Lung (tissue), 12 donors: ENCODE data around the gene COL6A5. TPM values are rescaled to one million over a fixed set of nuclear protein-coding genes. Genes with fewer than 3 reads are reported as not detected.

Experiments used
- ATAC-seq: fragments of 200-7000 bp; cut with Tn5 transposase; one replicate; pipeline ENCODE4 v1.9.1; 2020; ENCODE audit warnings: moderate number of reproducible peaks; ENCODE audit not compliant: insufficient read depth, low FRiP score
- DNase-seq, 3 donors: peaks; one replicate each; pipeline ENCODE4 v3.0.0-alpha.2; 2013 to 2017
- H3K27ac ChIP-seq, 2 donors: one replicate each; pipeline ENCODE4 v1.5.1; 2013; ENCODE audit warnings: mild to moderate bottlenecking in 2 of 2, moderate library complexity in 2 of 2, control low read depth in 1 of 2, inconsistent platforms in 1 of 2, low read depth in 1 of 2, low read length in 1 of 2
- H3K27me3 ChIP-seq, 3 donors: one replicate each; pipeline ENCODE4 v1.5.1; 2013; ENCODE audit warnings: low read length in 2 of 3; ENCODE audit not compliant: control insufficient read depth in 3 of 3, insufficient read depth in 3 of 3
- H3K36me3 ChIP-seq, 4 donors: one replicate each; pipeline ENCODE4 v1.5.1; 2013; ENCODE audit warnings: low read length in 4 of 4, mild to moderate bottlenecking in 1 of 4, moderate library complexity in 1 of 4; ENCODE audit not compliant: control insufficient read depth in 4 of 4, insufficient read depth in 4 of 4
- H3K4me1 ChIP-seq, 5 donors: one replicate each; pipeline ENCODE4 v1.5.1; 2013; ENCODE audit warnings: low read length in 5 of 5, mild to moderate bottlenecking in 2 of 5, moderate library complexity in 1 of 5; ENCODE audit not compliant: control insufficient read depth in 5 of 5, insufficient read depth in 5 of 5
- H3K4me3 ChIP-seq: one replicate; pipeline ENCODE4 v1.5.1; 2013; ENCODE audit warnings: mild to moderate bottlenecking, control low read depth, moderate library complexity
- H3K9ac ChIP-seq, 2 donors: one replicate each; pipeline ENCODE4 v1.5.1; 2013; ENCODE audit warnings: low read length in 2 of 2, control low read depth in 1 of 2; ENCODE audit not compliant: insufficient read depth in 1 of 2
- H3K9me3 ChIP-seq, 4 donors: one replicate each; pipeline ENCODE4 v1.5.1; 2013; ENCODE audit warnings: low read length in 3 of 4, mild to moderate bottlenecking in 1 of 4, moderate library complexity in 1 of 4; ENCODE audit not compliant: control insufficient read depth in 4 of 4, insufficient read depth in 3 of 4
- CTCF ChIP-seq: IDR thresholded peaks from 2 replicates; pipeline ENCODE4 v1.5.1; 2012; ENCODE audit warnings: mild to moderate bottlenecking; ENCODE audit errors: control extremely low read depth, extremely low read depth
- WGBS, 2 donors: extraction: QIAGEN DNeasy Blood & Tissue Kit; methylation state at CpG; one replicate each; pipeline ENCODE4 v1.1.7; 2013; 5-methylcytosine and 5-hydroxymethylcytosine counted together
- polyA plus RNA-seq, 2 donors: library from polyadenylated mRNA; stranded (reverse); fragments of 200-250 nt; gene quantifications; one replicate each; pipeline ENCODE4 v1.2.1, GENCODE V29; 2013
- total RNA-seq, 2 donors: library from RNA; depleted of rRNA in 1 of 2; stranded (reverse); fragments of >200 nt in 1 of 2; gene quantifications; one replicate each; pipeline ENCODE4 v1.2.1, GENCODE V29; 2014 to 2021
- donor health status: control.
- donor health status: control.
- donor health status: Bipolar disorder and iron deficiency.
- donor health status: healthy.
- donor health status: DM: yes; HTN: yes; CAD: no.

The COL6A5 gene
- total and polyA plus RNA-seq, 4 donors: 0.90 to 9.4 (median 4.4) TPM

GRCh38 chr3:130393594-130393993, 48.1 kb downstream of the COL6A5 start:
- no peaks in the 10 kb centered on the region for H3K36me3 ChIP-seq
- WGBS, 2 donors: 89 to 91% methylated on average over 3 of the region's 3 CpGs
- ATAC-seq (no peak), DNase-seq (peak in 1 of 3 donors; percentile 13)
- no peak overlapping the region for H3K9ac ChIP-seq
- no peak overlapping the region for H3K27ac ChIP-seq
- H3K4me3 ChIP-seq: no peak overlapping the region
- TF ChIP-seq CTCF: no peak
- H3K9me3 ChIP-seq: peaks cover 0 to 3% (median 0%) of the 10 kb centered on the region in 4 donors
- H3K4me1 ChIP-seq: no peaks in the 10 kb centered on the region
- peaks cover 0 to 3% (median 0%) of the 10 kb centered on the region in 3 donors for H3K27me3 ChIP-seq

- Histone ChIP-seq H3K9ac (no peak overlapping the region), H3K36me3 (no peaks in the 10 kb centered on the region), H3K9me3 (peaks cover 0 to 3% (median 0%) of the 10 kb centered on the region in 4 donors), H3K27me3 (peaks cover 0 to 3% (median 0%) of the 10 kb centered on the region in 3 donors), H3K4me3 (no peak overlapping the region), H3K27ac (no peak overlapping the region), H3K4me1 (no peaks in the 10 kb centered on the region)
- no peak for TF ChIP-seq CTCF
- peak in 1 of 3 donors; percentile 15 for DNase-seq
- ATAC-seq: no peak
- WGBS, 2 donors: 69 to 76% methylated on average over 2 of the region's 2 CpGs
Observed at GRCh38 chr3:130395331-130395730, 49.9 kb downstream of the COL6A5 start.

- H3K4me1 ChIP-seq: no peaks in the 10 kb centered on the region
- no peak overlapping the region for H3K9ac ChIP-seq
- DNase-seq (no peak), ATAC-seq (no peak)
- peaks cover 0 to 3% (median 0%) of the 10 kb centered on the region in 3 donors for H3K27me3 ChIP-seq
- TF ChIP-seq CTCF: no peak
- no peak overlapping the region for H3K27ac ChIP-seq
- 69 to 85% methylated on average over 2 of the region's 2 CpGs for WGBS, 2 donors
- no peaks in the 10 kb centered on the region for H3K36me3 ChIP-seq
- peaks cover 0 to 3% (median 0%) of the 10 kb centered on the region in 4 donors for H3K9me3 ChIP-seq
- no peak overlapping the region for H3K4me3 ChIP-seq
Observed at GRCh38 chr3:130395916-130396315, 50.4 kb downstream of the COL6A5 start.

GRCh38 chr3:130404401-130404800, 58.9 kb downstream of the COL6A5 start:
- TF ChIP-seq CTCF: no peak
- Histone ChIP-seq H3K4me1 (no peaks in the 10 kb centered on the region), H3K36me3 (no peaks in the 10 kb centered on the region), H3K27me3 (no peaks in the 10 kb centered on the region), H3K9me3 (peaks cover 0 to 4% (median 0%) of the 10 kb centered on the region in 4 donors), H3K27ac (no peak overlapping the region), H3K4me3 (no peak overlapping the region), H3K9ac (no peak overlapping the region)
- no peak for DNase-seq
- no peak for ATAC-seq
